ENCODE results near the gene FAM193A.
"Not testable (repeated sequence)": the region's sequence is repeated elsewhere in the genome, so short reads cannot be mapped to it uniquely, and the experiment has no call there.

The FAM193A gene

DNA sequence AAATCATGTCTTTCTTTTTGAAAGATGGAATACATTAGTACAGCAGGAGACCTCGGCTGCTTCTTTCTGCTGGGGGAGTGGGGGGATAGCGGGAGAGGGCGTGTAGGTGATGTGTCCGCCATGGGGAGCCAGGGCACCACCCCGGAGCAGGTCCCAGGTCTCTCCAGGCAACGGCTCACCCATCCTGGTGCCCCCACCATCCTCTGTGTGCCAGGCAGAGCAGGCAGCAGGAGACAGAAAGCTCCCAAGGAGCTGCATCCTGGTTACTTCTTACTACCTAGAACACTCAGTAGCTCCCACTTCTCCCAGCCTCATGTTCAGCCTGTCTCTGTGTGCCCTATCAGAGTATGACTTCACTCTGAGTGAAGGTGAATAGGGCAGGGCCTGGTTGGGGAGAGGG, 196.1 kb downstream of the FAM193A start:
- Histone ChIP-seq H3K9me3 (no peaks in the 10 kb centered on the region), H3K27ac (no peak overlapping the region), H3K4me1 (ENCODE audit: control insufficient read depth in 1 of 2, insufficient read depth in 1 of 2, low read depth in 1 of 2, low read length in 1 of 2) (no peaks in the 10 kb centered on the region), H3K36me3 (peaks cover 42% of the 10 kb centered on the region), H3K27me3 (no peaks in the 10 kb centered on the region), H3K4me3 (ENCODE audit: low read depth in 1 of 2, low read length in 1 of 2) (no peak overlapping the region)
- TF ChIP-seq CTCF (IDR thresholded peaks at IDR 0.05): no peak

DNA sequence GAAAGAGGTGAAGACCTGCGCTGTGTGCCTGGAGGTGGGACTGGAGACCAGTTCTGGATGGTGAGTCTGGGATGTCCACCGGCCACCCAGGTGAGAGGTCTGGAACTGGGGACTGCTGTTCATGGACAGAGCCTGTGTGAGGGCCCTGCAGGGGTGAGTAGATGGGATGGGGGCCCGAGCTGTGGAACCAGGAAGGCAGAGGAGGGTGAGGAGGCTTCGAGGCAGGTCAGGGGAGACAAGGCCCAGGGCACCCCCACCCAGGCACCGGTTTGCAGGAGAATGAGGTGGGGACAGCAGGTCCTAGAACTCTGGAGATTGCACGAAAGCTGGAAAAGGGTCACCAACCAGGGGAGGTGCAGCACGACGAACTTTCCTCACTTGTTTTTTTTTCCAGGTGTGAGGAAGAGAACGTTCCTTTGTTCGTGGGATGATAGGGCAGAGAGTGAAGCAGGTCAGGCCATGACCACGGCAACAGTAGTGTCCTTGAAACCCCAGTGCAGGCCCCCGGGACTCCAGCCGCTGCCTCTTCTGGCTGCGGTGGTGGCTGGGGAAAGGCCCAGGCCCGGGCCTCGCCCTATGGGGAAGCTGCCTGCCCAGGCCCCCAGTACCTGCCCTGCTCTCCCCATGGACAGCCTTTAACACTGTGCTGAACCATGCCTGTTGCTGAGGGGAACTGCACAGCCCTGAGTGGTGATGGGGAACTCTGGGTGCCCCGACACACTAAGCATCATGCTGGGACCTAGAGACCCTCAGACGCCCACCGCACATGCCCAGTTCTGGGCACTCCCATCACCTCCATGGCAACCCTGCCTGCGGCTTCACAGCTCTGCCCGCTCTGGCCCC, 196.8 kb downstream of the FAM193A start:
- Histone ChIP-seq H3K9me3 (no peaks in the 10 kb centered on the region), H3K27ac (no peak overlapping the region), H3K27me3 (no peaks in the 10 kb centered on the region), H3K4me3 (ENCODE audit: low read depth in 1 of 2, low read length in 1 of 2) (no peak overlapping the region), H3K36me3 (peaks cover 41% of the 10 kb centered on the region), H3K4me1 (ENCODE audit: control insufficient read depth in 1 of 2, insufficient read depth in 1 of 2, low read depth in 1 of 2, low read length in 1 of 2) (no peaks in the 10 kb centered on the region)
- no peak for TF ChIP-seq CTCF (IDR thresholded peaks at IDR 0.05)

DNA sequence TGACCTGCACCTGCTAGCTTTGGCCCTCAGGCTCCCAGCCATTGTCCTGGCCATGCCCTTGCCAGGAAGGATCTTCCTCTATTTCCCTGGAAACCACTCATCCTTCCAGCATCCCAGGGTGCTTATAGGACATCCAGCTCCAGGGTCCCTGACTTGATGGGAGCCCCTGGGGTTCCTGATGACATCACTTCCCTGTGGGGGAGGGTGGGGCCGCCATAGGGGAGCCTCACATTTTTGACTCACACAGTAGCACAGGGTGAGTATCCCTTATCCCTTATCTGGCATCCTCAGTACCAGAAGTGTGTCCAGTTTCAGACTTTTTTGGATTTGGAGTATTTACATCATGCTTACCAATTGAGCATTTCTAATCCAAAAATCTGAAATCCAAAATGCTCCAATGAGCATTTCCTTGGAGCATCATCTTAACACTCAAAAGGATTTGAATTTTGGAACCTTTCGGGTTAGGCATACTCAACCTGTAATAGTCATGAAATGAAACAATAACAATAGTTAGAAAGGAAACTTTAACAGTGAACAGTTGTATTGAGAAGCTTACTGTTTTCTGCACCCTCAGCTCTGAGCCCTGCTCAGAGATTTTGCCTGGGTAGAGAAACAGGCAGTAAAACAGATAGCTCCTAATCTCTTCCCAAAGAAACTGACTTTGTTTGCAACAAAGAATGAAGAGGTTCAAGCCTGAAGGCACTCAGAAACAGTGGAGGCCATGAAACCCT, 197.6 kb downstream of the FAM193A start:
- TF ChIP-seq CTCF (IDR thresholded peaks at IDR 0.05): no peak
- Histone ChIP-seq H3K4me3 (ENCODE audit: low read depth in 1 of 2, low read length in 1 of 2) (no peak overlapping the region), H3K27ac (peak overlapping the region; percentile 18), H3K36me3 (peaks cover 38% of the 10 kb centered on the region), H3K4me1 (ENCODE audit: control insufficient read depth in 1 of 2, insufficient read depth in 1 of 2, low read depth in 1 of 2, low read length in 1 of 2) (no peaks in the 10 kb centered on the region), H3K27me3 (no peaks in the 10 kb centered on the region), H3K9me3 (no peaks in the 10 kb centered on the region)

GRCh38 chr4:2734612-2735011, 198.2 kb downstream of the FAM193A start:
- Histone ChIP-seq H3K36me3 (peaks cover 32% of the 10 kb centered on the region), H3K4me3 (ENCODE audit: low read depth in 1 of 2, low read length in 1 of 2) (no peak overlapping the region), H3K27ac (peak overlapping the region; percentile 18), H3K4me1 (ENCODE audit: control insufficient read depth in 1 of 2, insufficient read depth in 1 of 2, low read depth in 1 of 2, low read length in 1 of 2) (no peaks in the 10 kb centered on the region), H3K27me3 (no peaks in the 10 kb centered on the region), H3K9me3 (no peaks in the 10 kb centered on the region)
- TF ChIP-seq CTCF (IDR thresholded peaks at IDR 0.05): no peak

DNA sequence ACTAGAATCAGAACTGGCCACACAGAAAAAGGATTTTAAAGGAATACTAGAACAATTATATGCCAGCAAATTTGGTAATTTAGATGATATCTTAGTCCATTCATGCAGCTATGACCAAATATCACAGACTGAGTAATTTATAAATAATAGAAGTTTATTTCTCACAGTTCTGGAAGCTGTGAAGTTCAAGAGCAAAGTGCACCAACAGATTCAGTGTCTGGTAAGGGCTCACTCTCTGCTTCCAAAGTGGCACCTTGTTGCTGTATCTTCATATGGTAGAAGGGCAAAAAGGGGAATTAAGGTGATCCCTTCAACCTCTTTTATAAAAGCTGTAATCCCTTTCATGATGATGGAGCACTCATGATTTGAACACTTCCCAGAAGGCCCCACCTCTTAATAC, 199.4 kb downstream of the FAM193A start:
- Histone ChIP-seq H3K4me3 (ENCODE audit: low read depth in 1 of 2, low read length in 1 of 2) (no peak overlapping the region), H3K27ac (no peak overlapping the region), H3K27me3 (no peaks in the 10 kb centered on the region), H3K36me3 (peaks cover 31% of the 10 kb centered on the region), H3K9me3 (no peaks in the 10 kb centered on the region), H3K4me1 (ENCODE audit: control insufficient read depth in 1 of 2, insufficient read depth in 1 of 2, low read depth in 1 of 2, low read length in 1 of 2) (no peaks in the 10 kb centered on the region)
- no peak for TF ChIP-seq CTCF (IDR thresholded peaks at IDR 0.05)

DNA sequence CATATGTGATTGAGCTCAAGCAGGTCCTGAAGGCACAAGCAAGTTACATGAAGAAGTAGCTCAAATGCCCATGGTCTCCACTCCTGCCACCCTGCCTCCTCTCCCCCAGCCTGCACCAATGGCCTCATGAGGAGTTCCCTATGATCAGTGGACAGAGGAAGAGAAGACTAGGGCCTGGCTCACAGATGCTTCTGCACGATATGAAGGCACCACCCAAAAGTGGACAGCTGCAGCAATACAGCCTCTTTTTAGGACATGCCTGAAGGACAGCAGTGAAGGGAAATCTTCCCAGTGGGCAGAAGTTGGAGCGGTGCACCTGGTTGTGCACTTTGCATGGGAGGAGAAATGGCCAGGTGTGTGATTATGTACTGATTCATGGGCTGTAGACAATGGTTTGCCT, 201.8 kb downstream of the FAM193A start:
- not testable (repeated sequence) for H3K4me3 ChIP-seq (ENCODE audit: low read depth in 1 of 2, low read length in 1 of 2); H3K27ac ChIP-seq; H3K4me1 ChIP-seq (ENCODE audit: control insufficient read depth in 1 of 2, insufficient read depth in 1 of 2, low read depth in 1 of 2, low read length in 1 of 2); H3K9me3 ChIP-seq; H3K27me3 ChIP-seq
- peaks cover 33% of the 10 kb centered on the region for H3K36me3 ChIP-seq

All from neutrophil (primary cell).